Measurements from ENCODE around the gene SPON1.
A peak's percentile ranks its signal among the peaks of the same experiment; 100 is the strongest.

The SPON1 gene

GRCh38 chr11:14202251-14203196 is 240.0 kb downstream of the SPON1 start:
- DNase-seq = no peak

GRCh38 chr11:14203321-14203720 is 240.8 kb downstream of the SPON1 start:
- no peak for DNase-seq

GRCh38 chr11:14212986-14213385 is 250.5 kb downstream of the SPON1 start:
- DNase-seq = no peak

- no peak for DNase-seq
These were observed 256.2 kb downstream of the SPON1 start for GRCh38 chr11:14218728-14219127.

GRCh38 chr11:14223636-14224288 is 261.2 kb downstream of the SPON1 start:
- no peak for DNase-seq

GRCh38 chr11:14224395-14224794 is 261.9 kb downstream of the SPON1 start:
- DNase-seq = no peak

- DNase-seq = no peak
These were observed 263.1 kb downstream of the SPON1 start for GRCh38 chr11:14225666-14226065.

- DNase-seq = no peak
These were observed 265.8 kb downstream of the SPON1 start for GRCh38 chr11:14228356-14228755.

GRCh38 chr11:14229472-14229871 is 266.9 kb downstream of the SPON1 start:
- no peak for DNase-seq

GRCh38 chr11:14230407-14230806 is 267.9 kb downstream of the SPON1 start:
- DNase-seq = no peak

- no peak for DNase-seq
These were observed 270.1 kb downstream of the SPON1 start for GRCh38 chr11:14232652-14233051.

- DNase-seq = no peak
These were observed 271.9 kb downstream of the SPON1 start for GRCh38 chr11:14234446-14234845.

- DNase-seq = no peak
These were observed 273.2 kb downstream of the SPON1 start for GRCh38 chr11:14235701-14236100.

GRCh38 chr11:14237444-14237961 is 275.0 kb downstream of the SPON1 start:
- DNase-seq = peak; percentile 2 to 71

- no peak for DNase-seq
These were observed 277.7 kb downstream of the SPON1 start for GRCh38 chr11:14240221-14240620.

- DNase-seq = no peak
These were observed 278.4 kb downstream of the SPON1 start for GRCh38 chr11:14240951-14241350.

- no peak for DNase-seq
These were observed 279.7 kb downstream of the SPON1 start for GRCh38 chr11:14242187-14242586.

- no peak for DNase-seq
These were observed 280.2 kb downstream of the SPON1 start for GRCh38 chr11:14242733-14243132.

GRCh38 chr11:14244926-14245325 is 282.4 kb downstream of the SPON1 start:
- DNase-seq = no peak

- no peak for DNase-seq
These were observed 282.9 kb downstream of the SPON1 start for GRCh38 chr11:14245444-14245843.

- DNase-seq = peak in 1 of 2 donors; percentile 13
These were observed 286.1 kb downstream of the SPON1 start for GRCh38 chr11:14248580-14248981.

GRCh38 chr11:14249121-14249963 is 286.8 kb downstream of the SPON1 start:
- peak; percentile 58 to 68 for DNase-seq

- no peak for DNase-seq
These were observed 289.2 kb downstream of the SPON1 start for GRCh38 chr11:14251754-14252153.
